GM19023 (cell line): ENCODE results near the gene BMP7.

ENCODE experiments used
- ATAC-seq: cut with Tn5 transposase; IDR thresholded peaks from one replicate; pipeline ENCODE4 v1.9.1; 2021; ENCODE audit warnings: mild to moderate bottlenecking, moderate library complexity; ENCODE audit not compliant: unreplicated experiment

The BMP7 gene

DNA sequence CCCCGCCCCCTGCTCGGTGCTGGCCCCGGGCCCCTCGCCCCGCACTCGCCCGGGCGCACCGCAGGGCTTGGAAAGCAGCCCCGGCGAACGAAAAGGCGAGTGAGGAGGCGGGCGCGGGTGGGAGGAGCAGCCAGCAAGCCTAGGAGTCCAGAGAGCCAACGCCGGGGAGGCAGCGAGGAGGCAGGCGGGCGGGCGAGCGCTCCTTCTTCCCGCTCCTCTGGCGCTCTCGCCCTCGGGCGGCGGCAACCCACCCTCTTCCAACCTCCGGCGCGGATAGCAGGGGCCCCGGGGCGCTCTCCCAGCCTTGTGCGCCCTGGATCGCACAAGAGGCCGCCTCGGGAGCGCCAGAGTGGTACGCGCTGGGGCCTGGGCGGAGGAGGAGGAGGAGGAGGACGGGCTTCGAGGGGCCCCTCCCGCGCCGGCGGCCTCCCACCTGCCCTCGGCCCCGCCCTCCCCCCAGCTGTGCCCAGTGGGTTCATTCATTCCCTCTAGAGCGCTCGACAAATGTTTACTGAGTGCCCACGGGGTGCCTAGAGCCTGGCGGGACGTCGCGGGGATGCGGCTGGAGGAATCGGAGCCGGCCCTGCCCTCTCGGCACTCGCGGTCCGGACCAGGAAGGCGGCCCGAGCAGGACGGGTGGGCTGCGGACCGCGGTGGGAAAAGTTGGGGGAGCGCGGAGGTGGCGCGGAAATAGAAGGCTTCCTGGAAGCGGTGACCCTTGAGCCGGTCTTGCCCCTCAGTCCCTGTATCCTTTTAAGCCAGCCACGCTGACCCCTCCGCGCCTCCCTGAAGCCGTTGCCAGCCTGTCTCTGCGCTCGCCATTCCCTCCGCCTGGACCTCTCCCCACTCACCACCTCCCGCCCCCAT is at the start of gene BMP7:
Gene BMP7 (minus strand): TSS at position 351 of the 867 bp plus-strand sequence. CDS start 519 bp downstream, outside the sequence.
- no peak for ATAC-seq

DNA sequence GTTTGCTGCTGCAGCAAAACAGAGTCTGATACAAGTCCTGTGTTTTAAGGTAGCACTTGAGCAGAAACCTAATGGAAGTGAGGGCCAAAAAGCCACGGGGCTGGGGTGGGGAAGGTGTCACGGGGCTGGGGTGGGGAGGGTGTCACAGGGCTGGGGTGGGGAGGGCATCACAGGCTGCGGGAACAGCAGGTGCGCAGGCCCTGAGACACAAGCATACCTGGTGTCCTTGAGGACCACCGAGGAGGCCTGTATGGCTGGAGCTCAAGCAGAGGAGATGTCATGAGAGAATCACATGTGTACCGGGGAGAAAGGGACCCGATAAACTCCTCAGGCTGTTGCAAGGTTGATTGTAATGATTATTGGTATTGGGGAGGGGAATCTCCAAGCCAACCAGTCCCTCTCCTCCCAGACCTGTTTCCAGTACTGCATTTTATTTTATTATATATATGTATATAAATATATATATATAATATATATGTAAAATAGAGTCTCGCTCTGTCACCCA is 49.6 kb upstream of the BMP7 start:
- ATAC-seq, result no peak

DNA sequence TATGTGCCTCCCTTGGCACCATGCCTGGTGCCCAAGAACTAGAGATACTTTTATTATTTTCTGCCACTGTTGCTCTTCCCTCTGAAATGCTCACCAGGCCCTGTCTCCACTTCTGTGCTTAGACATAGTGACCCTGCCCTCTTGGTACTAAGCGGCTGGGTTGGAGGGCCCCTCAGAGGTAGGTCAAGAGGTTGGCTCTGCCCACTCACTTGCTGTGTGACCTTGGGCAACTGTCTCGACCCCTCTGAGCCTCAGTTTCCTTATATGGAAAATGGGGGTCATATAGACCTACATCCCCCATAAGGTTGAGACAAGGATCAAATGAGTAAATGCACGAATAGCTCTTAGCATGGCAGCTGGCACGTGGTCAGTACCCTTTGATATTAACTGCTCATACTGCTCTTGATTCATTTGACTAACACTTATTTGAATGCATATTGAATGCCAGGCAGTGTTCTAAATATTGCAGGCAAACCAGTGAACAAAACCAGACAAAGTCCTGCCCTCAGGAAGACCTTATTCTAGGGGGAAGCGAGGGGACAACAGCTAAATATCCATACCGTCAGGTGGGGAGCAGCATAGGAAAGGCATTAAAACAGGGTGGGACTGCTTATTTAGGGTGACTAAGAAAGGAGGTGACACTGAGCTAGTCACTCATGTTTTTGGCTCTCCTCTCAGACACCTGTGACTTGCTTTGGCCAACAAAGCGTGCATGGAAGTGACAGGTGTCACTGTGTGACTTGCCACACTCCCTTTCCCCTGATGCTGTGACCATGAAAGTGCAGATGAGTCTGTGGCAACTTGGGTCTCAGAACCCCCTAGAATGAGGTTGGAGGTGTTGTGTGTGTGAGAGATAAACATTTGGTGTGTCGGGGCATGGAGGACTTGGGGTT is 48.9 kb upstream of the BMP7 start:
- ATAC-seq, result no peak

DNA sequence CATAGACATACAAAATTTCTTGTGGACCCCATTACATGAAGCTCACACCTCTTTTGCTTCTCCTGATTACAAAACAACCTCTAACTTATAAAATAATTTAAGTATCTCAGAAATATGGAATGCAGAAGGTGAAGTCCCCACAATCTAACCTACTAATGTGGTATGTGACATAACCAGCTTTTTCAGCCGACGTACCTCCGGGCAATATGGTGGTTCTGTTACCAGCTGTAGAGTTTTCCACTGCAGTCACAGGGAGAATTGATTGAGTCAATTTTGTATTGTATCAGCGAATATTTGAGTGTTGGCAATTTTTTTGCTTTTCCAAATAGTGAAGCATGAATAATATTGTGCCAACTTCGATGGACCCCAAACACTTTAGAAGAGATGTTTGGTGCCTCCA is 47.5 kb upstream of the BMP7 start:
- no peak for ATAC-seq

DNA sequence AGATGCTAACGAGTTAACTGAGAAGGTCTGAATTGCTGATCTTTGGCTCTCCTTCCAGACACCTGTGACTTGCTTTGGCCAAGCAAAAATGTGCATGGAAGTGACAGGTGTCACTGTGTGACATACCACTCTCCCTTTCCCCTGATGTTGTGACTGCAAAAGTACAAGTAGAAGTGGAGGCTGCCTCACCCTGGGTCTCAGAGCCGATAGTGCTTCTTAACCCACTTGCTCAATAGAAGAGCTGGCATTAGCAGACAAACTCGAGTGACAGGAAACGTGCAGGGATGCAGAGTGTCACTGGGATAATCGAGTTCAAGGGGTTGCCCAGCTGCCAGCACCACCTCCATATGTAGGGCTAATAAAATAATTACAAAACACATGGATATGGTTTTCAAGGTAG is 46.8 kb upstream of the BMP7 start:
- ATAC-seq, result no peak

DNA sequence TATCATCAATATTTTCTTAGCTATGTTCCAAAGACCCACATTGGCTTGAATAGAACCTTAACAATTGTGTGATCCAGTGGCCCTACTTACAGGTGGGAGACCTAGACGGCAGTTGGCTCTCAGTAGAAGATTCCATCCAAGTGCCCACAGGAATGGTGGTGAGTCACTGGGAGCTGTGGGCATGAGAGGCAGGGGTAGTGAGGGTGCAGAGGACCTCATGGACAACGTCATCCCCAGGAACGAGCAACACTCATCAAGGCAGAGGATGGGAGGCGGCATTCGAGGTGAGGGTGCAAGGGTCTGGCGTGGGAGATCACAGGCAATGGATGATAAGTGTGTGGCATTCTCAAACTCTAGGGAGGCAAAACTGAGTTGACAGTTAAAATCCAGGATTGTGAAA is 45.7 kb upstream of the BMP7 start:
- no peak for ATAC-seq

DNA sequence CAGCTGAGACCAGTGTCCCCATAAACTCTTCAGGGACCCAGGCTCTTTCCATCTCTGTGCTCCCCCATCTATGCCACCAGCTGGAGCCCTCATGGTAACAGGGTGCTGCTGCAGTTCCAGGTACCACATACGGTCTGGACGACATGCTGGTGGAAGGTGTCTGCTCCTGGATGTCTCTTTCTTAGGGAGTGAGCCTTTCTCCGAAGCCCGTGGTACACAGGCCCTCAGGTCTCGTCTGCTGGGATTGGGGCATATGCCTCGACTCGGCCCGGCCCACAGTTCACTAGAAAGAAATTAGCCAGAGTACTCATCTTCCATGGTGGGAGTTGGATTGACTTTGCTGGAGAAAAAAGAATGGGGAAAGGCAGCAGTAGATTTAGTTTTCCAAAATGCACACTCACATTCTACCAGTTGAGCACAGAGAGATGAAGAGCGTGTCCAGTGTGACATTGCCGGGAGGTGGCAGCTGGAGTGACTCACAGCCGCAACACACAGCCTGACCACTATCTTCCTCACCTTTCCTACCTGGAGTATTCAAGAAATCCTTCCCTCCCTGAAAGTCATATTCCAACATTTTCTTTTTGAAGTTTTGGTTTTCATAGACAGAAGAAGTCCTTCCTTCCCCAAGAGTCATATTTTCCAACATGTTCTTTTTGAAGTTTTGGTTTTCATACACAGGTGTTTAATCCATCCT is 44.5 kb upstream of the BMP7 start:
- no peak for ATAC-seq

DNA sequence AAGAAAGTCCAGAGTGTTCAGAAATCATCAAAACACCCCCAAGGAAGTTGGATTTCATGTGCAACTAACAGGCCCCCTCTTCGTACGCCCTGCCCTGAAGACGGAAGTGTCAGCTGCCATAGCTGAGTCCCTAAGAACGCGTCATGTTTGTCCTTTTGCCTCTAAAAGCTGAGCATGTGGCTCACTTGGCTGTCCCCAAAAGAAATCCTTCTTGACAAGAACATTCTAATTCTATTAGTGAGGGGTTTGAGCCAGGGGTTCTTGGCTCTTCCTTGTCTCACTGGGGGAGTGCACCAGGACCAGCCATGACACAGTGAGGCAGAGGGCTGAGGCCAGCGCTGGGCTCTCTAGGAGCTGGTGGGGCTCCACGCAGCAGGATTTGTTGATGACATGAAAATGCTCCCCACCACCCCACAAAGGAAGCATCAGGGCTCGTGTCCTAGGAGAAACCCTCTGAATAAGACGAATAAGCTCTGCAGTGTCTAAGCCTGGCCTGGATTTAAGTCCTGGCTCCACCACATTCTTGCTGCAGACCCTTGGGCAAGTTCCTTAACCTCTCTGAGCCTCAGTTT is 43.2 kb upstream of the BMP7 start:
- ATAC-seq, result no peak

DNA sequence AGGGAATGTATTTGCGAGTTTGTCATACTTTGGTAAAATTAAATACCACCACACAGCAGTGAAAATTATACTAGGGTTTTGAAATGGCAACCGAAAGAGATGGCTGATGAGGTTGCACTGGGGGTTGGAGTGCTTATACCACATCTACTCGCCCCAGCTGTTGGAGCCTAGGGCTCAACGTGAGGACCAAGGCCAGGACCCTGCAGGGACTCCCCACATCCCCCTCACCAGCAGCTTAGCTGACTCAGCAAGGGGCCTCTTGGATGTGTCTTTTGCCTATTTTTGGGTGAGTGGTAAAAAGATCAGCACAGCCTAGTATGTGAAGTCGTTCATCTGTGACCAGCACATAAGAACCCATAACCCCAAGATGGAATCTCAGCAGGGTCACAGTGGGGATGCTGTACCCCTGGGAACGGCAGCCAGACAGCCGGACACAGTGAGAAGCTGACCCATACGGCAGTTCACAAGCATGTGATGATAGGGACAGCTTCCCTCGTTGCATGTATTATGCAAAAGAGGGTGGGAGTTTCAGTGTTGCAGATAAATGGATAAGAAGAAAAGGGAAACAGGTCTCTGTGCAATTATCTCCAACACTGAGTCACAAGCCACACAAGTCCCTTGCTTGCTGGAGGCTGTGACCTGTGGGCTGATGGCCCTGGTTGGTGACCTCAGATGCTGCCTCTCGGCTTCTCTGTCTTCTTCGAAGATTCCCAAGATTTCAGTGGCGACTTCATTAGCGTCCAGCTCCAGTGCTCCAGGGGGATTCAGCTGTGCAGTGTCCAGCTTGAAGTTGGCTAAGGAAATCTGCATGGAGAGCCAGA is 42.2 kb upstream of the BMP7 start:
- no peak for ATAC-seq

DNA sequence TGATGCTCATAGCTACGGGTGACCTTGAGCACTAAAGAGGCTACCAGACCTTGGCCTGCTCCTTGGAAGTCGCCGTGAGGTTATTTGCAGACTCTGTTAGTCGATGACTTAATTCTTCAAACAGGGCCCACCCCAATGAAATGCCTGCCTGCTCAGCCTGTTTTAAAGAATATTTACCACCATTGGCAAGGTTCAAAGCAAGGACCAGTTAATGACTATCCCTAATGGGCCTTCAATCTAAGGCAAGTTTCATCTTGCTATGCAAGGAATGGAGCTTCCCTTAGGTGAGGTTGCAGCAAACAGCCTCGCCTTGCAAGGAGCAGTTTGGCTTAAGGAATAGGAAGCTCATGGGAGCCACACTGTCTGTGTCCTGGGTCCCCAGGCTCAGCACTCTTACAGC is 40.3 kb upstream of the BMP7 start:
- ATAC-seq, result no peak

DNA sequence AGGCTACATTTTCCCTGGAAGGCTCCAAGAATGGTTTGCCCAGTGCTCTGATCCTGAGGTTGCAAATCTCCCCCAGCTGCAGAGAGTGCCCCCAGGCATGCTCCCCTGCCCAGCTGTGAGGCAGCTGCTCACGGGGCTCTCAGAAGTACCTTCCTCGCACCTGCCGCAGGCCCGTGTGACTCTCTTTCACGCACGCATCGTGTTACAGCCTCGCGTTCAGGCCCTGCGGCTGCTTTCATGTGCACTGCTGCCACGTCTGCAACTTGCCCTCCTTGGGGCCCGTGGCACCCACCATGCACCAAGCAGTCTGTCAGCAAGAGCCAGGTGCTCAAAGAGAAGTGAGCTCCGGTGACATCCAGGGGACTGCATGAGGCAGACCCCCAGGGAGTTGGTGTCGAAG is 34.6 kb upstream of the BMP7 start:
- no peak for ATAC-seq

DNA sequence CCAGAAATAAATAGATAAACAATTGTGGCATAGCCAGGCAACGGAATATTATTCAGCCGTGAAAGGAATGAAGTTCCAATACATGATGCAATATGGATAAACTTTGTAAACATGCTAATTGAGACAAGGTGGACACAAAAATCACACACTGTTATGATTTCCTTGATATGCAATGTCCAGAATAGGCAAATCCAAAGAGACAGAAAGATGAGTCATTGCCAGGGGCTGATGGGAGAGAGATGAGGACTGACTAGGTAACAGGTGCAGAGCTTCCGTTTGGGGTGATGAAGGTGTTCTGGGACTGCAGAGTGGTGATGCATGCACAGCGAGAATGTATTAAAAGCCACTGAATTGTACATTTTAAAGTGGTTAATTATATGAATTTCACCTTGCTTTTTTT is 32.0 kb upstream of the BMP7 start:
- no peak for ATAC-seq

DNA sequence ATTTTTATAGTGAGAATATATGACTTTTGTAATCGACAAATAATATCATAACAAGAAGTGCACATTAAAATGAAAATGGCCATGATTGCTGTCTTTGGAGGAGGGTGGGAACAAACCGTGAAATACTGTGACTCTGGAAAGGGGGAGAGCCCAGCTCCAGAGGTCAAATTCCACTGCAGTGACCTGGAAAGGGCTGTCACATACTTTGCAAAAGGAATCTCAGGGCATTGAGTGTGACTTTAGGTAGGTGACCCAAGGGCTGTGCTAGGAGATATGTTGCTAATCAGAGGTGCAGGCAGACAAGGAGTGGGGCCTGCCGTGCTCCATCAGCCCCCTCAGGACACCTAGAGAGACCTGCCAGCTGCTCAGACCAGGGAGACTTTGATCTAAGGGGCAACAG is 28.1 kb upstream of the BMP7 start:
- no peak for ATAC-seq

DNA sequence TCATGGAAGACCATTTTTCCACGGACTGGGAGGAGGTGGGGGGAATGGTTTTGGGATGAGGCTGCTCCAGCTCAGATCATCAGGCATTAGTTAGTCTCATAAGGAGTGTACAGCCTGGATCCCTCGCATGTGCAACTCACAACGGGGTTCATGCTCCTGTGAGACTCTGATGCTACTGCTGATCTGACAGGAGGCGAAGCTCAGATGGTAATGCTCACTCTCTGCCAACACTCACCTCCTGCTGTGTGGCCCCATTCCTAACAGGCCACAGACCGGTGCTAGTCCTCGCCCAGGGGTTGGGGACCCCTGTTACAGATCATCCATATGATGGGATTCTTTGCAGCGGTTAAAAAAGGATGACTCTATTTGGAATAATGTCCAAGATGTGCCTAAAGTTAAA is 27.6 kb upstream of the BMP7 start:
- ATAC-seq, result no peak

DNA sequence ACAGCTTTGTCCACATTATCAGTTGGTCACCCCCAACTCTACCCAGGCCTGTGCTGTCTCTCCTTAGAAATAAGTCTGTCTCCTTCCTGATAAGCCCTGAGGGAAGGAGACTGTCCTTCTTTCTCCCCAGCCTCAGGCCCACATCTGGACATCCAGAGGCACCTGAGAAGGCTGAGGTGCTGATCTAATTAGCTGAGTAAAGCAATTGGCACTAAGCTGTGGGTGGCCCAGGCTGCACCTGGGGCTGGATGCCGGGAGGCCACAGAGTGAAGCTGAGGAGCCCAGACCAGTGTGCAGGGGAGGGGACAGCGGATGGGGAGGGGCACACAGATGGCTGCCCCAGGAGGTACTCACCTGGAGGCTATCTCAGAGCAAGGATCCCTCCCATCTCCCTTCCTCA is 26.2 kb upstream of the BMP7 start:
- no peak for ATAC-seq

DNA sequence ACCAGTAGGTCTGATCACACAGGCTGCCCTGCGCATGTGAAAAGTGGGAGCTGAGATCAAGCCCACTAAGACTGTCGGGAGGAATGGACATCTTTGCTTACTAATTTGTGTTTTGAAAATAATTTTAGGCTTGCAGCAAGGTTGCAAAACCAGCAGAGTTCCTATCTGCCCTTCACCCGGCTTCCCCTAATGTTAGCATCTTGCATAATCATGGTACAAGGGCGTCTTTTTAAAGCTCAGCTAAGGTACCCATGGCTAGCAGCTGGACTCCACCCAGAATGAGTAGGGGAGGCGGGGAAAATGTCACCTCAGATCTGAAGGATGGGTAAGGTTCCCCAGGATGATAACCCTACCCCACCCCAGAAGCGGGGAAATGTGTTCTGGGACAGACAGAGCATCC is 25.3 kb upstream of the BMP7 start:
- no peak for ATAC-seq

DNA sequence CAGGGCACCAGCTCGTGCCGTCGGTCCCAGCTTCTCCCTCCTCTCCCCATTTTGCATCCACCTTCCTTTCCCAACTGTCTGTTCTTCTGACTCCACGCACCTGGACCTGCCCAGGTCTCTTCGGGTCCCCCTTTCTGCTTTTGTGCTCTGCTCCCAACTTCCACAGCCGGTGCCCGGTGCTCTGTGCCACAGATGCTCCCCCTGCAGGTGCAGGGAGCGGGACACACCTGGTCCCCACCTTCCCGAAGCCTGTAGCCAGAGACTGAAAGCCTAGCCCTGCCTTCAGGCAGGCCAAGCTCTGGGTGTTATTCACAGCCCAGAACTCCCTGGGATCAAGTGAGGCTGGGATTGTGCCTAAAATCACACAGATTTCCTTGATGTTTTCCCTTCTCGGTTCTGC is 24.6 kb upstream of the BMP7 start:
- ATAC-seq, result no peak

DNA sequence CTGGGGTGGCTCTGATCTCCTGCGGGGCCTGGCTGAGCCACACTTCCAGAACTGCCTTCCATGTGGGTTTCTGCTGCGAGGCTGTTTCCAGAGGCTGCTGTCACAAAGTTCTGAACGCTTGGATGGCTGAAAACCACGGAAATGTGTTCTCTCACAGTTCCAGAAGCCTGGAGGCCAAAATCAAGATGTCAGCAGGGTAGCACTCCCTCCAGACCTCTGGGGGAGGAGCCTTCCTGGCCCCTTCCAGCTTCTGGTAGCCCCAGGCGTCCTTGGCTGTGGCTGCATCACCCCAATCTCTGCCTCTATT is 23.7 kb upstream of the BMP7 start:
- ATAC-seq, result no peak

DNA sequence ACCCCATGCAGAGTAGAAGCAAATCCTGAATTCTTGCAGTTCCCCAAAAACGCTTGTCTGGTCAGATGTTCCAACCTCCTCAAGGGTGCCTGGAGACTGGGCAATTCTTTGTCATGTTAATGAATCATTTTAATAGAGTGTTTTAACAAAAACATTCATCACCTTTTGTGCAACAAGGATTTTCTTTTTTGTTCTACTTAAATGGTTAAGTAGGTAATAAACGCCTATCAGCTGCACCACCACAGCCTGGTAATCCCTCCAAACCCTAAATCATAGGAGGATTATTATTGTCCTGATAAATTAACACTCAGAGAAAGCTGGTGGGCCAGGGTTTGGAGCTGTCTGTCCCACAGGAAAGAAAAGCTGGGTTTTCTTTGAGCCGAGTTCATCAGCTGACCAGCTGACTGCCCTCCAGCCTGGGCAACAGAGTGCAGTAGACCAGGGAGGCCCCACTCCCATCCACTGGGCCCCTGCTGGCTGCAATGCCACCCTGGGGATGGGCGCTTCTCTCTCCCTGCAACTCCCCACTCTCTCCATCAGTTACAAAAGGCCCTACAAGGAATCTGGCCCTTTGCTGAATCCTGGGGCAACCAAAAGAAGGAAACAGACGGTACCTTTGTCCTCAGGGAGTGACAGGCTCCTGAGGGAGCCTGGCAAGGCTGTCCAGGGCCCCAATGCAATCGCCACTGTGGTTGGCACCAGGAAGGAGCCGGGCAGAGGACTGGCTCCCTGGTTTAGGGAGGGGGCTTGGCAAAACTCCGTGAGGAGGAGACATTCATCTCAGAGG is 23.1 kb upstream of the BMP7 start:
- ATAC-seq, result no peak
